ENCODE data around the gene SUSD4. TPM values are rescaled to one million over a fixed set of nuclear protein-coding genes. Genes with fewer than 3 reads are reported as not detected.

Gene SUSD4
- total RNA-seq, 1 donor from 2014 or later: 0.12 TPM

DNA sequence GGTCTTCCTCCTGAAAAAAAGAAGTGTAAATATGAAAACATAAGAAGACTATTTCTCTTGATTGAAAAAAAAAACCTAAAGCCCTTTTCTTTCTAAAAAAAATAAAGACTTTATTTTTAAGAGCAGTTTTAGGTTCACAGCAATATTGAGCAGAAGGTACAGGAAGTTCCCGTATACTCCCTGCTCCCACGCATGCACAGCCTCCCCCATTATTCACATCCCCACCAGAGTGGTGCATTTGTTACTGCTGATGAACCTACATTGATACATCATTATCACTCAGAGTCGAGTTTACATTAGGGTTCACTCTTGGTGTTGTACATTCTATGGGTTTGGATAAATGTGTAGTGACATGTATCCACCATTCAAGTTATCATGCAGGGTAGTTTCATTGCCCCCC is 128.9 kb downstream of the SUSD4 start:
- no peak overlapping the region for H3K4me3 ChIP-seq (ENCODE audit: low read depth, low read length)
- TF ChIP-seq, protein P1, sequence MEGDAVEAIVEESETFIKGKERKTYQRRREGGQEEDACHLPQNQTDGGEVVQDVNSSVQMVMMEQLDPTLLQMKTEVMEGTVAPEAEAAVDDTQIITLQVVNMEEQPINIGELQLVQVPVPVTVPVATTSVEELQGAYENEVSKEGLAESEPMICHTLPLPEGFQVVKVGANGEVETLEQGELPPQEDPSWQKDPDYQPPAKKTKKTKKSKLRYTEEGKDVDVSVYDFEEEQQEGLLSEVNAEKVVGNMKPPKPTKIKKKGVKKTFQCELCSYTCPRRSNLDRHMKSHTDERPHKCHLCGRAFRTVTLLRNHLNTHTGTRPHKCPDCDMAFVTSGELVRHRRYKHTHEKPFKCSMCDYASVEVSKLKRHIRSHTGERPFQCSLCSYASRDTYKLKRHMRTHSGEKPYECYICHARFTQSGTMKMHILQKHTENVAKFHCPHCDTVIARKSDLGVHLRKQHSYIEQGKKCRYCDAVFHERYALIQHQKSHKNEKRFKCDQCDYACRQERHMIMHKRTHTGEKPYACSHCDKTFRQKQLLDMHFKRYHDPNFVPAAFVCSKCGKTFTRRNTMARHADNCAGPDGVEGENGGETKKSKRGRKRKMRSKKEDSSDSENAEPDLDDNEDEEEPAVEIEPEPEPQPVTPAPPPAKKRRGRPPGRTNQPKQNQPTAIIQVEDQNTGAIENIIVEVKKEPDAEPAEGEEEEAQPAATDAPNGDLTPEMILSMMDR (conservative IDR thresholded peaks at IDR 0.05; ENCODE audit: low read depth, low read length): no peak
- no peak for DNase-seq (ENCODE audit: low read depth)

DNA sequence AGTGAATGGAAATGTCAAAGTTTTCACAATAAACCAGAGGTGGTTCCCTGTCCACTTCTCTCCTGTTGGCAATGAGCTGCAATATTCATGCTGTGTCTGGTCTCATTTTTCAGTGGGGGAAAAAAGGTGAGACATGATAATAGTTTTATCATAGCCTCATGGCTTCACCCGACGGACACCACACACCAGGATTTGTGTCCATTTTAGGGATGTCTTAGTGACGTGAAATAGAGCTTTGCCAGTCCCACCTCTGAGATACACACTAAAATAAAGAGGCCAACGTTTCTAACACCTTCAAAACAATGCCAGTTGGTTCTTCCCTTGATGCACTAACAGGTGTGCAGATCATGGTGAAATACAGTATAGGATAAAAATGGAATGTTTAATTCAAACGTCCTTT is 129.4 kb downstream of the SUSD4 start:
- TF ChIP-seq, protein P1 (conservative IDR thresholded peaks at IDR 0.05; ENCODE audit: low read depth, low read length): no peak
- no peak for DNase-seq (ENCODE audit: low read depth)
- H3K4me3 ChIP-seq (ENCODE audit: low read depth, low read length): no peak overlapping the region

DNA sequence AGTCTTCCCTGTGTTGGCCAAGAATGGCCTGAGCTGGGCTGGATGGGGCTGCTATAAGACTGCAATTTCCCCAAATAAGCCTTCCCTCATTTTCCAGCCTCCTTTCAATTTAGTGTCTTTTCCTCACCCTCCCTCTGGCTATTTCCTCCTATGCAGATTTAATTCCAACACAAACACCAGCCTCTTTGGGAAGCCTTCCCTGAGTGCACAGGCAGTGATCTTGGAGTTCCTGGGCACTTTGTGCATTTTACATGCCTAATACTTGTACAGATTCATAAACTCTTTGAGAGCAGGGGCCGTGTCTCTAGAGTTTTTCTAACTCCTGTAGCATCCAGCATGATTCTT is 129.8 kb downstream of the SUSD4 start:
- DNase-seq (ENCODE audit: low read depth): no peak
- TF ChIP-seq, protein P1 (conservative IDR thresholded peaks at IDR 0.05; ENCODE audit: low read depth, low read length): no peak
- no peak overlapping the region for H3K4me3 ChIP-seq (ENCODE audit: low read depth, low read length)

DNA sequence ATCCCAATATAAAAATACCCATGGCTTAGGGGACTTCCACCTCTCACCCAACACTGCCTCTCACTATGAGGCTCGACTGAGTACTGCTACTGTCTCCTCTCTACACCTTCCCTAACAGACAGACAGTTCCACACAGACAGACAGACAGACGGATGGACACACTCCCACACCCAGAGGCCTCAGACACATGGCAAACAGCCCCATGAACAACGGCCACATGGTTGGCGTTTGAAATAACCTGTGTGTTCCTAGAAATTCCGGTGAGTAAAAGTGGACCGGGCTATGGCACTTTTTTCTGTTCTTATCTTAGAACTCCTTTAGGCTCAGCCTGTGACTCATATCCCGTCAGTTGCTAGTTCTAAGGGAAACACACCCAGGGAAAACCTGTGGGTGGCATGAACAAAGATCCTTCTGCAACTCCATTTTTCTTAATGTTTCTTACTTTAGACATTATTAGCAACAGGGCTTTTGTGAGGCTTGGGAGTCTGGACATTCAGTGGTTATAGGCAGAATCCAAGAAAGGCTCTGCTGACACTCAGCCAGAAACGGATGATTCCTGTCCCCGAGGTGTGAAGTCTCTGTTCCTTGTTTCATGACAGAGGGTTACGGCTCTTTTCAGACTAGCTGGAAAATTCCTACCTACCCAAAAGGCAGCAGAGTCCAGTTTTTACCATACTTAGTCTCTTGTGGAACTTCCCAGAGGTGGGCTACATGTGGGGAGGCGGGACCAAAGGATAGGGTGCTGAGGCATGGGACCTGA is 130.4 kb downstream of the SUSD4 start:
- DNase-seq (ENCODE audit: low read depth): no peak
- no peak overlapping the region for H3K4me3 ChIP-seq (ENCODE audit: low read depth, low read length)
- TF ChIP-seq, protein P1 (conservative IDR thresholded peaks at IDR 0.05; ENCODE audit: low read depth, low read length): no peak

DNA sequence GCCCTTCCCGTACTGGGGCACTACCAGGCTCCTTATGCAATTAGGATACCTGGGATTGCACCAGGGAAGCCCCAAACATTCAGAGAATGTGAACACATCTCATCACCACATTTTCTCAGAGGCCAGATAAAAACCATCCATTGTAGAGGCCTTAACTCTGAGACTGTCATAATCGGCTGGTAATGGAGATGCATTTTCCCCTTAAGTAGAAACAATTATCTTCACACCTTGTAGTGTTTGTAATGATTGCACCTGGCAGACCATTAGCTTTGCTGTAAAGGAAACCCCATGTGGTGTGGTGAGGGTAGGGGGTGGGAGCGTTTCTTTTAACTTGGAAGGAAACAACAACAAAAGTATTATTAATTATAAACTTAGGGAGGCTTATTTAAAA is 131.0 kb downstream of the SUSD4 start:
- TF ChIP-seq, protein P1 (conservative IDR thresholded peaks at IDR 0.05; ENCODE audit: low read depth, low read length): no peak
- no peak overlapping the region for H3K4me3 ChIP-seq (ENCODE audit: low read depth, low read length)
- no peak for DNase-seq (ENCODE audit: low read depth)

DNA sequence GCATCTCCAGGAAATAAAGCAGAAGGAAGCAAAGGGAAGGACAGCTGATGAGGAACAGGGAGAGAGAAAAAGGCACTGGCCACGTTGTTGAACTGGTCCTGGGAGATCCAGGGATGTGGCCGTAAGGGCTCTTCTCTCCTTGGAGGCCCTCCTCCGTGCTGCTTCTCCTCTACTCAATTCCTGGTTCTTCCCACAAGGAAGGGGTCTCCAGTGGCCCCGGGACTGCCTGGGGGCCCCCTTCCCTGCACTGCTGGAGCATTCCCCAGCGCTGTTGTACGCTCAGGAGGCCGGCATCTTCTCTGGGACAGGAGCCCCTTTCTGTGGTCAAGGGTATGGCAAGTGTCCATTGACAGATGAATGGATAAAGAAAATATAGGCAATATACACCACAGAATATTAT is 132.4 kb downstream of the SUSD4 start:
- TF ChIP-seq, protein P1 (conservative IDR thresholded peaks at IDR 0.05; ENCODE audit: low read depth, low read length): no peak
- no peak for DNase-seq (ENCODE audit: low read depth)
- no peak overlapping the region for H3K4me3 ChIP-seq (ENCODE audit: low read depth, low read length)

DNA sequence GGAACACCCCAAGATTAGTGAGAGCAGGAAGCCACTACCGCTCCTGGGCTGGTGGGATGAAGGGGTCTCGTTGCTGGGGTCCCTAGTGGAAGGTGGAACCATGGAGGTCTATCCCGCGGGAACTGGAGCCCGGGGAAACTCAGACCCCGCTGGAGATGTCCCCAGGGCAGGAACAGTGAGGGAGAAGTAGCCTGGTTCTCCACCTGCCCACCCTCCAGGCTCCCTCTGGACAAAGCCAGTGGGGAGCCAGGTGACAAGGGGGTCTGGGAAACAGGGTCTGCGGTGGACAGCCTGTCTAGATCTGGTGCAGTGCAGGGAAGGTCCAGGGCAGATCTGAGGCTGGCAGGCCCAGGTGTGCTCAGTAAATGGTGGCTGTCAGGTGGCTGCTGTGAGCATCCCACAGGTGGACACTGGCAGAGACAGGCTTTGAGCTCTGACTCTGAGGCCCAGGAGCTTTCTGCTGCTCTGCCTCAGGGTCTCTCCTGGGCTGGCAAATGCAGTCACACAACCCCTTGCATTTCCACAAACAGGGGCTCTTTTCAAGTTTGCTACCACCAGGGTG is 132.9 kb downstream of the SUSD4 start:
- DNase-seq (ENCODE audit: low read depth): no peak
- TF ChIP-seq, protein P1 (conservative IDR thresholded peaks at IDR 0.05; ENCODE audit: low read depth, low read length): no peak

More for the DNA sequence above, 132.9 kb downstream of the SUSD4 start:
- no peak overlapping the region for H3K4me3 ChIP-seq (ENCODE audit: low read depth, low read length)

Data from epithelial cell of proximal tubule (primary cell).